ENCODE results near the gene BPIFB2. TPM values are rescaled to one million over a fixed set of nuclear protein-coding genes. Genes with fewer than 3 reads are reported as not detected.

BPIFB2 gene
- total RNA-seq, 1 experiment from 2014 or later, result 0.15 TPM

- BruUV-seq (replicated peaks), result no TSS peak
- no peaks in the 10 kb centered on the region for H3K9me2 ChIP-seq (ENCODE audit: insufficient read depth)
- no peaks in the 10 kb centered on the region for H3K4me1 ChIP-seq (ENCODE audit: control insufficient read depth in 1 of 2, insufficient read depth in 2 of 2, low read length in 2 of 2)
- no peaks in the 10 kb centered on the region for H4K20me1 ChIP-seq (ENCODE audit: insufficient read depth)
- ChIA-PET RAD21 (ENCODE audit: low non-redundant PET in 1 of 2, low total read pairs in 2 of 2, uncharacterized antibody in 2 of 2, unreplicated experiment in 2 of 2) (no interaction called here), POLR2A (no interaction called here), CTCF (no interaction called here)
- H3K4me3 ChIP-seq (replicated peaks in 1 of 2; ENCODE audit: low read depth in 1 of 2, low read length in 2 of 2), result no peak overlapping the region
- H2AFZ ChIP-seq (ENCODE audit: low read depth, low read length, poor library complexity, severe bottlenecking), result no peak overlapping the region
- TF ChIP-seq SRF (IDR thresholded peaks at IDR 0.05; ENCODE audit: low read depth) (no peak), TCF7L2 (IDR thresholded peaks at IDR 0.05; ENCODE audit: borderline replicate concordance, extremely low read depth, insufficient read depth, insufficient read length) (no peak), ZBTB33 (IDR thresholded peaks at IDR 0.05; ENCODE audit: extremely low read depth, insufficient replicate concordance, low read length) (no peak), FOSL1 (IDR thresholded peaks at IDR 0.05; ENCODE audit: low read depth) (no peak), SIN3A (IDR thresholded peaks at IDR 0.05; ENCODE audit: low read depth) (no peak), ZFX (IDR thresholded peaks at IDR 0.05) (no peak), ELF1 (IDR thresholded peaks at IDR 0.05; ENCODE audit: borderline replicate concordance, low read depth) (no peak), ATF3 (IDR thresholded peaks at IDR 0.05) (no peak), RAD21 (IDR thresholded peaks at IDR 0.05; ENCODE audit: low read depth) (no peak), POLR2A (IDR thresholded peaks at IDR 0.05; ENCODE audit: borderline replicate concordance, extremely low read depth, insufficient read depth, insufficient read length) (no peak), CTCF (IDR thresholded peaks at IDR 0.05 in 2 of 3, conservative IDR thresholded peaks at IDR 0.05 in 1 of 3; ENCODE audit: borderline replicate concordance in 1 of 3, insufficient read depth in 1 of 3, low read depth in 2 of 3, low read length in 2 of 3) (no peak), SP1 (IDR thresholded peaks at IDR 0.05; ENCODE audit: low read depth) (no peak)
- H3K27ac ChIP-seq (ENCODE audit: low read depth, low read length), result no peak overlapping the region
- intact Hi-C loops (cut with micrococcal nuclease), result no loop called here
- H3K27me3 ChIP-seq (ENCODE audit: insufficient read depth, low read length), result no peaks in the 10 kb centered on the region
- no peak overlapping the region for H3K9ac ChIP-seq (ENCODE audit: low read length)
- no peaks in the 10 kb centered on the region for H3K79me2 ChIP-seq (ENCODE audit: insufficient read depth, low read length)
- H3K36me3 ChIP-seq (ENCODE audit: control insufficient read depth in 1 of 2, insufficient read depth in 2 of 2, low read length in 2 of 2), result no peaks in the 10 kb centered on the region
- H3K4me2 ChIP-seq (ENCODE audit: low read length), result no peak overlapping the region
- peaks cover 0 to 5% of the 10 kb centered on the region in 2 experiments; a peak in 1 of 4 replicates for H3K9me3 ChIP-seq (ENCODE audit: control insufficient read depth in 1 of 2, insufficient read depth in 1 of 2, low read depth in 1 of 2, low read length in 2 of 2)
- ATAC-seq, result no peak
- DNase-seq (ENCODE audit: low read depth, low spot score), result no peak
These were observed 38.9 kb downstream of the BPIFB2 start for GRCh38 chr20:33046412-33046811.

All from HCT116 (cell line).